Smooth muscle cell (in vitro differentiated cells): ENCODE results near the gene NABP1. TPM values are rescaled to one million over a fixed set of nuclear protein-coding genes. Genes with fewer than 3 reads are reported as not detected.

Experiments
- DNase-seq: peaks from one replicate; lab custom pipeline; 2025; ENCODE audit not compliant: unreplicated experiment; lab: John Stamatoyannopoulos, UW
- H2AFZ ChIP-seq: fragments of 200-600 bp; sonication (generic); 2 replicates; pipeline ENCODE4 v1.6.0; 2016; ENCODE audit warnings: antibody characterized with exemption, low read depth, mild to moderate bottlenecking
- H3F3A ChIP-seq: fragments of 200-600 bp; sonication (generic); 2 replicates; pipeline ENCODE4 v1.6.0; 2017; ENCODE audit warnings: antibody characterized with exemption, low read depth
- H3K27ac ChIP-seq: fragments of 200-600 bp; sonication (generic); 2 replicates; pipeline ENCODE4 v1.5.1; 2016; ENCODE audit warnings: low read depth, mild to moderate bottlenecking
- H3K27me3 ChIP-seq: fragments of 200-600 bp; sonication (generic); 2 replicates; pipeline ENCODE4 v1.6.1; 2016; ENCODE audit warnings: low read depth, mild to moderate bottlenecking
- H3K36me3 ChIP-seq: fragments of 200-600 bp; sonication (generic); 2 replicates; pipeline ENCODE4 v1.5.1; 2016; ENCODE audit warnings: low read depth
- H3K4me1 ChIP-seq: fragments of 200-600 bp; sonication (generic); 2 replicates; pipeline ENCODE4 v1.5.1; 2016; ENCODE audit warnings: low read depth
- H3K4me2 ChIP-seq: fragments of 200-600 bp; sonication (generic); 2 replicates; pipeline ENCODE4 v1.6.0; 2016; ENCODE audit warnings: mild to moderate bottlenecking
- H3K4me3 ChIP-seq: fragments of 200-600 bp; sonication (generic); 2 replicates; pipeline ENCODE4 v1.5.1; 2016; ENCODE audit warnings: mild to moderate bottlenecking
- H3K79me2 ChIP-seq: fragments of 200-600 bp; sonication (generic); 2 replicates; pipeline ENCODE4 v1.6.0; 2016; ENCODE audit warnings: low read depth, mild to moderate bottlenecking
- H3K9ac ChIP-seq: fragments of 200-600 bp; sonication (generic); 2 replicates; pipeline ENCODE4 v1.6.0; 2016; ENCODE audit warnings: low read depth
- H3K9me3 ChIP-seq: fragments of 200-600 bp; sonication (generic); replicated peaks from 2 replicates; pipeline ENCODE4 v1.5.1; 2016; ENCODE audit warnings: low read depth
- H4K20me1 ChIP-seq: fragments of 200-600 bp; sonication (generic); 2 replicates; pipeline ENCODE4 v1.6.0; 2016; ENCODE audit warnings: low read depth
- WGBS: methylation state at CpG from one replicate; pipeline ENCODE4 v1.1.7; 2016; ENCODE audit warnings: low lambda C conversion rate; 5-methylcytosine and 5-hydroxymethylcytosine counted together
- polyA plus RNA-seq: library from polyadenylated mRNA; unstranded; fragments of >200 nt; fragmentation: Nextera tagmentation; extraction: Ambion mirVana; gene quantifications from 2 replicates; pipeline ENCODE4 v1.2.1, GENCODE V29; 2016
- total RNA-seq: library from RNA; depleted of rRNA; stranded (reverse); fragments of >200 nt; gene quantifications from 2 replicates; pipeline ENCODE4 v1.2.3, GENCODE V29; 2014
- TF ChIP-seq, protein P1 (sequence below): fragments of 200-600 bp; sonication (generic); IDR thresholded peaks from 2 replicates; pipeline ENCODE4 v1.5.1; 2017; ENCODE audit warnings: borderline replicate concordance, mild to moderate bottlenecking, antibody characterized with exemption; ENCODE audit not compliant: insufficient read depth, poor library complexity, severe bottlenecking

The NABP1 gene
- total and polyA plus RNA-seq, 2 experiments from 2014 or later: 7.8 to 44.9 TPM

DNA sequence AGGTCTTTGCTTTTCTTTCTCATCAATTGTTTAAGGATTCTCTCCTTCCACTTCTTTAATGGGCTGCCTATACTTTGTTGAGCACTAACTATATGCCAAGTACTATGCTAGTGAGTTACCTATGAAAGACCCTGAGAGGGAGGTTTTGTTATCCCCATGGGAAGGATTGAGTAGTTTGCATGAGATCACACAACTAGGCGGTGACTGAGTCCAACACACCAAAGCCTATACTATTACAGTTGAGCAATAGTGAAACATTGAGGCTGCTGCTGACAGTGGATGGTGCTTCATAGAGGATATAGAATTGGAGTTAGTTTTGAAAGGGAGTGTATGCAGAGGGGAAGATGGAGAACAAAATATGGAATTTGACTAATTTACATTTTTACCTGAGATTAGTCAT lies 15.8 kb downstream of the NABP1 start:
- DNase-seq: no peak
- no peaks in the 10 kb centered on the region for H4K20me1 ChIP-seq
- no peaks in the 10 kb centered on the region for H3K9me3 ChIP-seq
- peaks cover 3% of the 10 kb centered on the region for H3K4me1 ChIP-seq
- no peak overlapping the region for H3K9ac ChIP-seq
- no peak overlapping the region for H3K4me2 ChIP-seq
- TF ChIP-seq, protein P1, sequence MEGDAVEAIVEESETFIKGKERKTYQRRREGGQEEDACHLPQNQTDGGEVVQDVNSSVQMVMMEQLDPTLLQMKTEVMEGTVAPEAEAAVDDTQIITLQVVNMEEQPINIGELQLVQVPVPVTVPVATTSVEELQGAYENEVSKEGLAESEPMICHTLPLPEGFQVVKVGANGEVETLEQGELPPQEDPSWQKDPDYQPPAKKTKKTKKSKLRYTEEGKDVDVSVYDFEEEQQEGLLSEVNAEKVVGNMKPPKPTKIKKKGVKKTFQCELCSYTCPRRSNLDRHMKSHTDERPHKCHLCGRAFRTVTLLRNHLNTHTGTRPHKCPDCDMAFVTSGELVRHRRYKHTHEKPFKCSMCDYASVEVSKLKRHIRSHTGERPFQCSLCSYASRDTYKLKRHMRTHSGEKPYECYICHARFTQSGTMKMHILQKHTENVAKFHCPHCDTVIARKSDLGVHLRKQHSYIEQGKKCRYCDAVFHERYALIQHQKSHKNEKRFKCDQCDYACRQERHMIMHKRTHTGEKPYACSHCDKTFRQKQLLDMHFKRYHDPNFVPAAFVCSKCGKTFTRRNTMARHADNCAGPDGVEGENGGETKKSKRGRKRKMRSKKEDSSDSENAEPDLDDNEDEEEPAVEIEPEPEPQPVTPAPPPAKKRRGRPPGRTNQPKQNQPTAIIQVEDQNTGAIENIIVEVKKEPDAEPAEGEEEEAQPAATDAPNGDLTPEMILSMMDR: no peak
- no peaks in the 10 kb centered on the region for H3F3A ChIP-seq
- H3K4me3 ChIP-seq: no peak overlapping the region
- no peak overlapping the region for H3K27ac ChIP-seq
- no peak overlapping the region for H2AFZ ChIP-seq
- no peaks in the 10 kb centered on the region for H3K36me3 ChIP-seq
- H3K27me3 ChIP-seq: no peaks in the 10 kb centered on the region
- H3K79me2 ChIP-seq: no peaks in the 10 kb centered on the region
- WGBS: 97% methylated on average over 1 of the region's 1 CpG

DNA sequence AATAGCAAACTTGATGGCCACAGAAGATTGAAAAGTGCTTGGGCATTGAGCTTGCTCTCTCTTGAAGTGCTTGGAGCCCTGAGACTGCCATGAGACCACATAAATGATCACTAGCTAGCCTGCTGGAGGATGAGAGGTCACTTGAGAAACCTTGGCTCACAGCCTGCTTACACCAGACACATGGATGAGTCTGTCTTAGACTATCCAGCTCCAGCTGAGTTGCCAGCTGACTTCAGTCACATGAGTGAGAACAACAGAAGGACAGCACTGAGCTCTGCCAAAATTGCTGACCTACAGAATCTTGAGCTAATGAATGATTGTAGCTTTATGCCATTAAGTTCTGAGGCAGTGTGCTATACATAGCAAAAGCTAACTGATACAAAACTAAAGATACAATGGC lies 18.1 kb downstream of the NABP1 start:
- H3K27ac ChIP-seq: no peak overlapping the region

DNA sequence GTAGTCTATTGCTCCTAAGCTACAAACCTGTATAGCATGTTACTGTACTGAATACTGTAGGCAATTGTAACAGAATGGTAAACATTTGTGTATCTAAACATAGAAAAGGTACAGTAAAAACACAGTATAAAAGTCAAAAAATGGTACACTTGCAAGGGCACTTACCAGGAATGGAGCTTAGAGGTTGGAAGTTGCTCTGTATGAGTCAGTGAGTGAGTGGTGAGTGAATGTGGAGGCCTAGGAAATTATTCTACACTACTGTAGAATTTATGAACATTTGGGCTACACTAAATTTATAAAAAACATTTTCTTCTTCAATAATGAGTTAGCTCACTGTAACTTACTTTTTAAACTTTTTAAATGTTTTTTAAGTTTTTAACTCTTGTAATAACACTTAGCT lies 19.0 kb downstream of the NABP1 start:
- H3K36me3 ChIP-seq: no peaks in the 10 kb centered on the region
- H3K4me2 ChIP-seq: no peak overlapping the region
- H4K20me1 ChIP-seq: no peaks in the 10 kb centered on the region
- H3K9ac ChIP-seq: no peak overlapping the region
- DNase-seq: no peak
- TF ChIP-seq, protein P1: no peak
- H3K79me2 ChIP-seq: no peaks in the 10 kb centered on the region
- H3K9me3 ChIP-seq: no peaks in the 10 kb centered on the region
- no peaks in the 10 kb centered on the region for H3F3A ChIP-seq
- no peaks in the 10 kb centered on the region for H3K4me1 ChIP-seq
- no peak overlapping the region for H3K4me3 ChIP-seq
- no peak overlapping the region for H2AFZ ChIP-seq
- H3K27me3 ChIP-seq: no peaks in the 10 kb centered on the region
- no peak overlapping the region for H3K27ac ChIP-seq

More for the DNA sequence above, 18.1 kb downstream of the NABP1 start:
- no peak for DNase-seq
- TF ChIP-seq, protein P1: no peak
- Histone ChIP-seq H3K27me3 (no peaks in the 10 kb centered on the region), H3K36me3 (no peaks in the 10 kb centered on the region), H3F3A (no peaks in the 10 kb centered on the region), H4K20me1 (no peaks in the 10 kb centered on the region), H3K4me1 (no peaks in the 10 kb centered on the region), H3K79me2 (no peaks in the 10 kb centered on the region), H3K4me3 (no peak overlapping the region), H2AFZ (no peak overlapping the region), H3K9me3 (no peaks in the 10 kb centered on the region), H3K9ac (no peak overlapping the region), H3K4me2 (no peak overlapping the region)

DNA sequence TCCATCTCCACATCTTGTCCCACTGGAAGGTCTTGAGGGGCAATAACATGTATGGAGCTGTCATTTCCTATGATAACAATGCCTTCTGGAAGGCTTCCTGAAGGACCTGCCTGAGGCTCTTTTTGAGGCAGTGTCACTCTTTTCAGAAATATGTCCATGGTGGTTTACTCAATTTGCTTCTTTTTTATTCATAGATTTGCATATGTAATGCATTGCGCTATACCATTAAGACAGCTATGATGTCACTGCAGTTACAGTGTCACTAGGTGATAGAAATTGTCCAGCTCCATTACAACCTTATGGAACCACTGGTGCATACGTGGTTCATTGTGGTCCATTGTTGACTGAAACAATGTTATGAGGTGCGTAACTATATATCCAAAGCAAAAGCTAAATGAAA lies 19.9 kb downstream of the NABP1 start:
- H3K4me2 ChIP-seq: no peak overlapping the region
- no peaks in the 10 kb centered on the region for H3F3A ChIP-seq
- H3K9ac ChIP-seq: no peak overlapping the region
- no peak overlapping the region for H2AFZ ChIP-seq
- no peaks in the 10 kb centered on the region for H3K9me3 ChIP-seq
- no peaks in the 10 kb centered on the region for H3K4me1 ChIP-seq
- no peaks in the 10 kb centered on the region for H3K27me3 ChIP-seq
- H4K20me1 ChIP-seq: no peaks in the 10 kb centered on the region
- no peaks in the 10 kb centered on the region for H3K79me2 ChIP-seq
- no peak overlapping the region for H3K27ac ChIP-seq
- DNase-seq: no peak
- TF ChIP-seq, protein P1: no peak
- no peak overlapping the region for H3K4me3 ChIP-seq
- 94% methylated on average over 3 of the region's 3 CpGs for WGBS
- no peaks in the 10 kb centered on the region for H3K36me3 ChIP-seq
